ENCODE results near the gene SSBP3. TPM values are rescaled to one million over a fixed set of nuclear protein-coding genes. Genes with fewer than 3 reads are reported as not detected.

The SSBP3 gene
- total RNA-seq, 2 experiments from 2014 or later, result 90.0 TPM

GRCh38 chr1:54302951-54303843 is 103.0 kb downstream of the SSBP3 start:
- CTCF ChIA-PET, result interaction anchor here (0.7 kb wide), 1 partner anchor 12 kb away, joined by 3 read pairs; no protein-coding TSS in a partner anchor
- Mint-ChIP-seq H3K36me3 (ENCODE audit: low read depth) (peaks cover 3% of the 10 kb centered on the region), H3K4me3 (no peak overlapping the region), H3K9me3 (no peaks in the 10 kb centered on the region), H3K27ac (no peak overlapping the region), H3K27me3 (no peaks in the 10 kb centered on the region), H3K4me1 (peaks cover 18% of the 10 kb centered on the region)
- no peak for DNase-seq
- POLR2A ChIA-PET, result no interaction called here

- no peak overlapping the region for H3K4me3 Mint-ChIP-seq
- peaks cover 21% of the 10 kb centered on the region for H3K4me1 Mint-ChIP-seq
- peaks cover 3% of the 10 kb centered on the region for H3K36me3 Mint-ChIP-seq (ENCODE audit: low read depth)
- no peaks in the 10 kb centered on the region for H3K9me3 Mint-ChIP-seq
- CTCF ChIA-PET, result no interaction called here
- POLR2A ChIA-PET, result no interaction called here
- H3K27me3 Mint-ChIP-seq, result no peaks in the 10 kb centered on the region
- DNase-seq, result no peak
- no peak overlapping the region for H3K27ac Mint-ChIP-seq
Measured at GRCh38 chr1:54302549-54302948, 103.6 kb downstream of the SSBP3 start.

- DNase-seq, result no peak
- H3K4me1 Mint-ChIP-seq, result peaks cover 21% of the 10 kb centered on the region
- H3K4me3 Mint-ChIP-seq, result no peak overlapping the region
- no peaks in the 10 kb centered on the region for H3K27me3 Mint-ChIP-seq
- no peaks in the 10 kb centered on the region for H3K36me3 Mint-ChIP-seq (ENCODE audit: low read depth)
- ChIA-PET POLR2A (no interaction called here), CTCF (no interaction called here)
- no peak overlapping the region for H3K27ac Mint-ChIP-seq
- H3K9me3 Mint-ChIP-seq, result no peaks in the 10 kb centered on the region
Measured at GRCh38 chr1:54301497-54301896, 104.7 kb downstream of the SSBP3 start.

DNA sequence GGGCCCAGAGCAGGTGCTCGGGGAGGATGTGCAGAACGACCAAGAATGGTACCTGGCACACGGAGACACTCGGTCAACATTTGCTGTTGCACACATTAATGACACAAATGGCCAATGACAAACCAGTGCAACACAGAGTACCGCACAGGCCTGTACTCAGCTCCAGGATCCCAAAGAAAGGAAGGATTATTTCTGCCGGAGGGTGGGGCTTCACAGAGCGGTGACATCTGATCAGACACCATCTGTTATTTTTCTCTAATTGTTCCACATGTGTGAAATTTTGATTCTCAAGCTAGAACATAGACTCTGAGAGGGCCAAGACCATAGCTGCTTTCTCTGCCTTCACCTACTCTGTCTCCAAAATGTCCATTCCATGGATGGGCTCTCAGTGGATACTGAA is 105.8 kb downstream of the SSBP3 start:
- CTCF ChIA-PET, result no interaction called here

GRCh38 chr1:54299037-54299436 is 107.2 kb downstream of the SSBP3 start:
- H3K27me3 Mint-ChIP-seq, result no peaks in the 10 kb centered on the region

More for the DNA sequence above, 105.8 kb downstream of the SSBP3 start:
- H3K4me3 Mint-ChIP-seq, result no peak overlapping the region
- POLR2A ChIA-PET, result interaction anchor here (0.8 kb wide), 1 partner anchor 11 kb away, joined by 3 read pairs; no protein-coding TSS in a partner anchor
- H3K9me3 Mint-ChIP-seq, result no peaks in the 10 kb centered on the region
- DNase-seq, result no peak
- peaks cover 23% of the 10 kb centered on the region for H3K4me1 Mint-ChIP-seq
- H3K27ac Mint-ChIP-seq, result no peak overlapping the region
- no peaks in the 10 kb centered on the region for H3K27me3 Mint-ChIP-seq
- no peaks in the 10 kb centered on the region for H3K36me3 Mint-ChIP-seq (ENCODE audit: low read depth)

GRCh38 chr1:54298284-54299033 is 107.7 kb downstream of the SSBP3 start:
- peaks cover 26% of the 10 kb centered on the region for H3K4me1 Mint-ChIP-seq
- H3K27me3 Mint-ChIP-seq, result no peaks in the 10 kb centered on the region
- no peaks in the 10 kb centered on the region for H3K36me3 Mint-ChIP-seq (ENCODE audit: low read depth)
- POLR2A ChIA-PET, result no interaction called here
- no peak overlapping the region for H3K4me3 Mint-ChIP-seq
- H3K27ac Mint-ChIP-seq, result no peak overlapping the region
- DNase-seq, result no peak
- CTCF ChIA-PET, result no interaction called here
- H3K9me3 Mint-ChIP-seq, result no peaks in the 10 kb centered on the region

More at GRCh38 chr1:54299037-54299436, 107.2 kb downstream of the SSBP3 start:
- Mint-ChIP-seq H3K4me1 (peaks cover 26% of the 10 kb centered on the region), H3K4me3 (no peak overlapping the region), H3K27ac (no peak overlapping the region), H3K9me3 (no peaks in the 10 kb centered on the region), H3K36me3 (ENCODE audit: low read depth) (no peaks in the 10 kb centered on the region)
- DNase-seq, result no peak
- POLR2A ChIA-PET, result no interaction called here
- CTCF ChIA-PET, result no interaction called here

DNA sequence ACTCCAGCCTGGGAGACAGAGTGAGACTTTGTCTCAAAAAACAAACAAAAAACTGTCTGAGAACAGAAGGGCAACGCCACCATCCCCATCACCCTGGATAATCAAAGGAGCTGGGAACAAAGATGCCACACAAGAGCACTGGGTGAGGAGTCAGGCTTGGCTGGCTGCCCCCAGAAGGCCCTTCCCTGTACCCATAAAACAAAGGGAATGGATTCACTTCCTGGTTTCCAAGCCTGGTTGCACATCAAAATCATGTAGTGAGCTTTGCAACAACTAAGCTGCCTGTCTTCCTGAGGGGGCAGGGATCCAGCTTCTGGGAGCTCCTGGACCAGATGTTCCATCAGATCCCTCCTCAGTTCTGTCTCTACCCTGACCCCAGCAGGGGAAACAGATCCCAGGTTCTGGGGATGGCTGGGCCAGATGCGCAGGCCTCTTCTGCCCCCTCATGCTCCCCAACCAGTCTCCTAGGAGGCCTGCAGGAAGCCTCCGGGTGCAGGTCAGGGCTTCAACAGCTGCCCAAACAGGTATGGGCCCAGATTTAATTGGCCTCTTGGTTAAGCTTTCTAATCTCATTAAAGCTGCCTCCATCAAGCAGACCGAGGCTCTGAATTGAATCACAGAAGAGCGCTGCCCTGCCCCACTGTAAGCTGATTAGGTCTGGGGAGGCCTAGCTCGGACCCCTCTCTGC is 108.5 kb downstream of the SSBP3 start:
- peaks cover 26% of the 10 kb centered on the region for H3K4me1 Mint-ChIP-seq
- no peak overlapping the region for H3K27ac Mint-ChIP-seq
- no peaks in the 10 kb centered on the region for H3K9me3 Mint-ChIP-seq
- CTCF ChIA-PET, result no interaction called here
- DNase-seq, result no peak
- no peaks in the 10 kb centered on the region for H3K36me3 Mint-ChIP-seq (ENCODE audit: low read depth)
- no peaks in the 10 kb centered on the region for H3K27me3 Mint-ChIP-seq
- H3K4me3 Mint-ChIP-seq, result no peak overlapping the region
- POLR2A ChIA-PET, result no interaction called here

DNA sequence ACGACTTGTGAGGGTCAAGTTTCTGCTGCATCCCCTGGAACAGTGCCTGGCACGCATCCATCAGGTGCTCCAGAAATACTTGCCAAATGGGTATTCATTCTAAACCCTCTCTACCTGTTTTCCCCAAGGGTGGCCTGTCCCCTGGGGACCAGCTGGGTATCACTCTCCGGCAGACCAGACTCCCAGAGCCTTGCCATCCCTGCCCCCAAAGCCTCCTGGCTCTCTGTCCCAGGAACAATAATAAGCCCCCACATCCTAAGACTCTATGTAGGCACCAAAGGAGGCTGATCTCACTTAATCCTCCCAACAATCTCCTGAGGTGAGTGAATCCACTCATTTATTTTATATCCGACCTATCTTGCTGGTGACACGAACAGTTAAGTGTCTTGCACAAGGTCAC is 109.5 kb downstream of the SSBP3 start:
- POLR2A ChIA-PET, result no interaction called here
- Mint-ChIP-seq H3K9me3 (no peaks in the 10 kb centered on the region), H3K36me3 (ENCODE audit: low read depth) (no peaks in the 10 kb centered on the region), H3K4me1 (peaks cover 28% of the 10 kb centered on the region), H3K27me3 (no peaks in the 10 kb centered on the region), H3K4me3 (no peak overlapping the region), H3K27ac (no peak overlapping the region)
- CTCF ChIA-PET, result no interaction called here
- DNase-seq, result no peak

GRCh38 chr1:54294887-54295286 is 111.3 kb downstream of the SSBP3 start:
- H3K9me3 Mint-ChIP-seq, result no peaks in the 10 kb centered on the region
- ChIA-PET POLR2A (interaction anchor here (1.1 kb wide), 1 partner anchor 10 kb away, joined by 3 read pairs; no protein-coding TSS in a partner anchor), CTCF (no interaction called here)
- H3K36me3 Mint-ChIP-seq (ENCODE audit: low read depth), result no peaks in the 10 kb centered on the region
- H3K4me1 Mint-ChIP-seq, result peaks cover 41% of the 10 kb centered on the region
- H3K27me3 Mint-ChIP-seq, result no peaks in the 10 kb centered on the region
- no peak for DNase-seq
- H3K27ac Mint-ChIP-seq, result no peak overlapping the region
- H3K4me3 Mint-ChIP-seq, result no peak overlapping the region

- no peak for DNase-seq
- Mint-ChIP-seq H3K27ac (no peak overlapping the region), H3K36me3 (ENCODE audit: low read depth) (no peaks in the 10 kb centered on the region), H3K4me3 (no peak overlapping the region), H3K4me1 (peaks cover 42% of the 10 kb centered on the region), H3K27me3 (no peaks in the 10 kb centered on the region), H3K9me3 (no peaks in the 10 kb centered on the region)
- POLR2A ChIA-PET, result interaction anchor here (1.4 kb wide), 1 partner anchor 92 kb away, joined by 4 read pairs; the partner anchor contains the start of genes CYB5RL and MRPL37
- CTCF ChIA-PET, result interaction anchor here (0.7 kb wide), 1 partner anchor 20 kb away, joined by 3 read pairs; no protein-coding TSS in a partner anchor
Measured at GRCh38 chr1:54292002-54292911, 113.9 kb downstream of the SSBP3 start.

DNA sequence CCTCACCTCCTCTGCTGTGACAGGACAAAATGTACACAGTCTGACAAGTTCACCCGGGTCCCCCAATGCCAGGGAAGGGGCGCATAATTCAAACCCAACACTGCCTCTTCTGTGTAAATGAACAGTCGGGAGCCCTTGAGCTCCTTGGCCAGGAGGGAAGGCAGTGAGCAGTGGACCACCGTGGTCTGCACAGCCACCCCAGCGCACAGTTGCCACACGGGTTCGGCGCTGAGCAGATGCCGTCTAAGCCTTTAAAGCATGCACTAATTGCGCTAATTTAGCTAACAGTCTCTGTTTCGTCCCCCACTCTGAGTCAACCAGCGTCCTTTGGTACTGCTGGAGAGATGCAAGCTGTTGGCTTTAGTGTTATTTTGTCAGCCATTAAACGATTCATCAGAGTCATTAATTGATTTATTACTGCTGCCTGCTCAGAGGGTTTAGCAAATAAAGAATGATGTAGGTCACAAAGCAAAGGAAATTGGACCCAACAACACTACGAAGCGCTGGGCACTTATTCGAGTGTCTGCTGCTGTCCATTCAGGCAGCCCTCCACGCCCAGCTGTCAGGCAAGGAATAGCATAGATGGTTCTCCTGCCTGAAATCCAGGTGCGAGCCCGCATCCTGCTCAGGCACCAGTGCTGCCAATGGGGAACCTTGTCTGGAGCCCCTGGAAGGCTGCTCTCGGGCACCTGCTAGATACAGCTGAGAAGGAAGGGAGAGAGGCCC is 114.8 kb downstream of the SSBP3 start:
- Mint-ChIP-seq H3K27ac (no peak overlapping the region), H3K36me3 (ENCODE audit: low read depth) (no peaks in the 10 kb centered on the region), H3K4me1 (peaks cover 50% of the 10 kb centered on the region), H3K27me3 (no peaks in the 10 kb centered on the region), H3K9me3 (no peaks in the 10 kb centered on the region), H3K4me3 (no peak overlapping the region)
- ChIA-PET CTCF (interaction anchor here (0.7 to 1.0 kb wide), 2 partner anchors 12 to 21 kb away, joined by 3 read pairs; no protein-coding TSS in a partner anchor), POLR2A (no interaction called here)
- no peak for DNase-seq

Measured in activated CD4-positive, alpha-beta memory T cell treated with anti-CD3 and anti-CD28 coated beads, Interleukin-2, amount 10 ng/mL, durations not matched to agents 7 days and 5 days (primary cell).